ENCODE results near the gene TPST1. TPM values are rescaled to one million over a fixed set of nuclear protein-coding genes. Genes with fewer than 3 reads are reported as not detected.
"Not testable (repeated sequence)": the region's sequence is repeated elsewhere in the genome, so short reads cannot be mapped to it uniquely, and the experiment has no call there.

TPST1 gene
- total RNA-seq, 1 experiment from 2014 or later: 32.8 TPM

- no peaks in the 10 kb centered on the region for H3K36me3 ChIP-seq (ENCODE audit: control insufficient read depth, insufficient read depth, low read length)
- H3K4me3 ChIP-seq (ENCODE audit: low read depth, low read length): no peak overlapping the region
- H3K9me3 ChIP-seq: no peaks in the 10 kb centered on the region
- no peaks in the 10 kb centered on the region for H3K27me3 ChIP-seq (replicated peaks; ENCODE audit: control insufficient read depth, insufficient read depth, low read length)
- ChIA-PET POLR2A (no interaction called here), CTCF (no interaction called here)
- TF ChIP-seq, protein P1, sequence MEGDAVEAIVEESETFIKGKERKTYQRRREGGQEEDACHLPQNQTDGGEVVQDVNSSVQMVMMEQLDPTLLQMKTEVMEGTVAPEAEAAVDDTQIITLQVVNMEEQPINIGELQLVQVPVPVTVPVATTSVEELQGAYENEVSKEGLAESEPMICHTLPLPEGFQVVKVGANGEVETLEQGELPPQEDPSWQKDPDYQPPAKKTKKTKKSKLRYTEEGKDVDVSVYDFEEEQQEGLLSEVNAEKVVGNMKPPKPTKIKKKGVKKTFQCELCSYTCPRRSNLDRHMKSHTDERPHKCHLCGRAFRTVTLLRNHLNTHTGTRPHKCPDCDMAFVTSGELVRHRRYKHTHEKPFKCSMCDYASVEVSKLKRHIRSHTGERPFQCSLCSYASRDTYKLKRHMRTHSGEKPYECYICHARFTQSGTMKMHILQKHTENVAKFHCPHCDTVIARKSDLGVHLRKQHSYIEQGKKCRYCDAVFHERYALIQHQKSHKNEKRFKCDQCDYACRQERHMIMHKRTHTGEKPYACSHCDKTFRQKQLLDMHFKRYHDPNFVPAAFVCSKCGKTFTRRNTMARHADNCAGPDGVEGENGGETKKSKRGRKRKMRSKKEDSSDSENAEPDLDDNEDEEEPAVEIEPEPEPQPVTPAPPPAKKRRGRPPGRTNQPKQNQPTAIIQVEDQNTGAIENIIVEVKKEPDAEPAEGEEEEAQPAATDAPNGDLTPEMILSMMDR (IDR thresholded peaks at IDR 0.05; ENCODE audit: insufficient read depth in 1 of 2, low read depth in 1 of 2, low read length in 1 of 2, severe bottlenecking in 1 of 2, unreplicated experiment in 1 of 2): no peak
- Mint-ChIP-seq H3K27me3 (ENCODE audit: insufficient read depth, unreplicated experiment) (no peaks in the 10 kb centered on the region), H3K27ac (ENCODE audit: unreplicated experiment) (no peak overlapping the region), H3K4me3 (ENCODE audit: unreplicated experiment) (no peak overlapping the region), H3K36me3 (ENCODE audit: insufficient read depth, unreplicated experiment) (peaks cover 1% of the 10 kb centered on the region), H3K9me3 (ENCODE audit: unreplicated experiment) (no peaks in the 10 kb centered on the region), H3K4me1 (ENCODE audit: low read depth, unreplicated experiment) (peaks cover 8% of the 10 kb centered on the region)
- intact Hi-C loops (cut with micrococcal nuclease; ENCODE audit: unreplicated experiment): no loop called here
- no peaks in the 10 kb centered on the region; the same call in 1 of the 2 replicates for H3K4me1 ChIP-seq
- DNase-seq: no peak
- no TSS peak for BruUV-seq (replicated peaks)
Measured at GRCh38 chr7:66167773-66168387, 37.3 kb upstream of the TPST1 start.

- Histone ChIP-seq H3K4me1 (no peaks in the 10 kb centered on the region), H3K4me3 (ENCODE audit: low read depth, low read length) (no peak overlapping the region), H3K9me3 (no peaks in the 10 kb centered on the region), H3K36me3 (ENCODE audit: control insufficient read depth, insufficient read depth, low read length) (no peaks in the 10 kb centered on the region), H3K27me3 (replicated peaks; ENCODE audit: control insufficient read depth, insufficient read depth, low read length) (no peaks in the 10 kb centered on the region)
- no peaks in the 10 kb centered on the region for H3K4me1 Mint-ChIP-seq (ENCODE audit: low read depth, unreplicated experiment)
- no peaks in the 10 kb centered on the region for H3K36me3 Mint-ChIP-seq (ENCODE audit: insufficient read depth, unreplicated experiment)
- BruUV-seq (replicated peaks): no TSS peak
- TF ChIP-seq, protein P1 (IDR thresholded peaks at IDR 0.05; ENCODE audit: insufficient read depth in 1 of 2, low read depth in 1 of 2, low read length in 1 of 2, severe bottlenecking in 1 of 2, unreplicated experiment in 1 of 2): no peak
- ChIA-PET CTCF (no interaction called here), POLR2A (no interaction called here)
- H3K27me3 Mint-ChIP-seq (ENCODE audit: insufficient read depth, unreplicated experiment): no peaks in the 10 kb centered on the region
- H3K27ac Mint-ChIP-seq (ENCODE audit: unreplicated experiment): no peak overlapping the region
- DNase-seq: no peak
- H3K9me3 Mint-ChIP-seq (ENCODE audit: unreplicated experiment): no peaks in the 10 kb centered on the region
- intact Hi-C loops (cut with micrococcal nuclease; ENCODE audit: unreplicated experiment): no loop called here
- H3K4me3 Mint-ChIP-seq (ENCODE audit: unreplicated experiment): no peak overlapping the region
Measured at GRCh38 chr7:66169616-66170015, 35.5 kb upstream of the TPST1 start.

- H3K9me3 Mint-ChIP-seq (ENCODE audit: unreplicated experiment): no peaks in the 10 kb centered on the region
- no peaks in the 10 kb centered on the region for H3K27me3 Mint-ChIP-seq (ENCODE audit: insufficient read depth, unreplicated experiment)
- intact Hi-C loops (cut with micrococcal nuclease; ENCODE audit: unreplicated experiment): no loop called here
- H3K4me1 Mint-ChIP-seq (ENCODE audit: low read depth, unreplicated experiment): no peaks in the 10 kb centered on the region
- no peaks in the 10 kb centered on the region for H3K36me3 Mint-ChIP-seq (ENCODE audit: insufficient read depth, unreplicated experiment)
- TF ChIP-seq, protein P1 (IDR thresholded peaks at IDR 0.05; ENCODE audit: insufficient read depth in 1 of 2, low read depth in 1 of 2, low read length in 1 of 2, severe bottlenecking in 1 of 2, unreplicated experiment in 1 of 2): no peak
- POLR2A ChIA-PET: no interaction called here
- no peaks in the 10 kb centered on the region for H3K36me3 ChIP-seq (ENCODE audit: control insufficient read depth, insufficient read depth, low read length)
- H3K4me3 ChIP-seq (ENCODE audit: low read depth, low read length): no peak overlapping the region
- H3K27me3 ChIP-seq (replicated peaks; ENCODE audit: control insufficient read depth, insufficient read depth, low read length): no peaks in the 10 kb centered on the region
- no peaks in the 10 kb centered on the region for H3K9me3 ChIP-seq
- DNase-seq: no peak
- no peak overlapping the region for H3K27ac Mint-ChIP-seq (ENCODE audit: unreplicated experiment)
- no TSS peak for BruUV-seq (replicated peaks)
- H3K4me3 Mint-ChIP-seq (ENCODE audit: unreplicated experiment): no peak overlapping the region
- CTCF ChIA-PET: no interaction called here
- no peaks in the 10 kb centered on the region for H3K4me1 ChIP-seq
Measured at GRCh38 chr7:66170309-66171231, 34.6 kb upstream of the TPST1 start.

- H3K4me3 ChIP-seq (ENCODE audit: low read depth, low read length); H3K9me3 Mint-ChIP-seq (ENCODE audit: unreplicated experiment); H3K27me3 Mint-ChIP-seq (ENCODE audit: insufficient read depth, unreplicated experiment); H3K36me3 Mint-ChIP-seq (ENCODE audit: insufficient read depth, unreplicated experiment); POLR2A ChIA-PET; H3K27ac Mint-ChIP-seq (ENCODE audit: unreplicated experiment); H3K4me3 Mint-ChIP-seq (ENCODE audit: unreplicated experiment); H3K27me3 ChIP-seq (replicated peaks; ENCODE audit: control insufficient read depth, insufficient read depth, low read length); H3K4me1 ChIP-seq; DNase-seq; intact Hi-C loops (cut with micrococcal nuclease; ENCODE audit: unreplicated experiment); CTCF ChIA-PET; H3K4me1 Mint-ChIP-seq (ENCODE audit: low read depth, unreplicated experiment); H3K9me3 ChIP-seq; BruUV-seq (replicated peaks); H3K36me3 ChIP-seq (ENCODE audit: control insufficient read depth, insufficient read depth, low read length): not testable (repeated sequence)
Measured at GRCh38 chr7:66172536-66173401, 32.4 kb upstream of the TPST1 start.
